CD4-positive, alpha-beta T cell treated with Interleukin-2 at 100 ng/mL for 4 hours (primary cell): ENCODE results near the gene ASXL1.

Experiments used
- DNase-seq: peaks from one replicate; pipeline ENCODE4 v3.0.0-alpha.2; 2020; ENCODE audit warnings: low spot score

ASXL1 gene

DNA sequence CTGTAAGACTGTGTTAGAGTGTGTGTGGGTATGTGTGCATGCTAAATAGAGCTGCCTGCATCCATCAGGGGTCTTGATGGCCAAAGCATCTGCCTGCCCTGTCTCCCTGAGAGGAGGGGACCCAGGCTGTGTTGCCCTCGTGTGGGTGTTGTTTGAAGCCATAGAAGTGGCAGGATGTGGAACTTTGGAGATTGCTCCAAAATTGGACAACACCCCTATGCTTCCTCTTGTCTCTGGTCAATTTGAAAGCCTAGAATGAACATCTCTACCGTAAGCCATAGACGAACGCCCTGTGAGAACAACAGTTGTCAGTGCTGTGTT is 82.6 kb downstream of the ASXL1 start:
- DNase-seq, result no peak

DNA sequence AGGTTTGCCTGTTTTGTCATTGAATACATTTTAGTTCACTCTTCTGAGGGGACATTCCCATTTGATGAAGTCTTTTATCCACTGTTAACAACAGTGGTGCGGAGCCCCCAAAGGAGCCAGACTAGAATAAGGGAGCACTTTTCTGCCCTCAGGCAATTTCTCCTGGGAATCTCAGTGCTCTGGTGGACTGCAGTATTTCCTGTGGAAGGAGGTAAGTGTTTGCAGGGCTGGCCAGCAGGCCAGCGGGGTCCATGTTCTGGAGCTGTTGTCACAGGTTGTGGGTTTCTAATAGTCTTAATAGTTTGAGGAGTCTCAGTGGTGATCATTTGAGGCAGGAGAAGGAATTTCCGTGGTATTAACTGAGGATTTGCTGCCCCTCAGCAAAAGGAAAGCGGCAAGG is 83.5 kb downstream of the ASXL1 start:
- no peak for DNase-seq

DNA sequence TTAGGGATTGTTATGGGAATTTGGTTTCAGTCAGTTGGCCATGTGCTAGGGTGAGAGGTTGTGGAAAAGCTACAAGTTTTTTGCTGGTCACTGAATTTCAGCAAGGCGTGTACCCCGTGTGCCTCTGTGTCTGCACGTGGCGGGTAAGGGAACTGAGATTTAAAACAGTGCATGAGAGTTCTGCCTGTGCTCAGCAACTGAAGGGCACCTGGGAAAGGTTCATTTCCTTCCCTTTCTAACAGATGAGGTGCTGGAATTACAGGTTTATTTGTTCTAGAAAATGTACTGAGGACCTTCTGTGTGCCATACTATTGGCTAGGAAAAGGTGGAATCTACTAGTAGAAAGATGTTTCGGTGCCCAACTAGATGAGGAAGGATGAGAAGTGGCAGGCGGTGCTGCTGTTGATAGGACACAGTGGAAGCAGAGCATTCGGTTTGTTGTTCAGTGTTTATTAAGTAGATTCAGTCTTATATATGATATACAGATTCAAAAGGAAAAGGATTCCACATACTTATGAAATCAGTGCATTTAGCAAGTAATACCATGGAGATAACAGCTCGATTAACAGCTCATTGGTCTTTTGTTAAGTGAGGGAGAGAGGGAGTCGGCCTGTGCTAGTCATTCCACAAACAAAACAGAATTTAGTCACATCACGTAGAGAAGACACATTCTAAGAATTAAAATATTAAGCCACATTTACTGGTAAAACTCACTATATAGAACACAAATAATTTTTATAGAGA is 84.7 kb downstream of the ASXL1 start:
- no peak for DNase-seq

DNA sequence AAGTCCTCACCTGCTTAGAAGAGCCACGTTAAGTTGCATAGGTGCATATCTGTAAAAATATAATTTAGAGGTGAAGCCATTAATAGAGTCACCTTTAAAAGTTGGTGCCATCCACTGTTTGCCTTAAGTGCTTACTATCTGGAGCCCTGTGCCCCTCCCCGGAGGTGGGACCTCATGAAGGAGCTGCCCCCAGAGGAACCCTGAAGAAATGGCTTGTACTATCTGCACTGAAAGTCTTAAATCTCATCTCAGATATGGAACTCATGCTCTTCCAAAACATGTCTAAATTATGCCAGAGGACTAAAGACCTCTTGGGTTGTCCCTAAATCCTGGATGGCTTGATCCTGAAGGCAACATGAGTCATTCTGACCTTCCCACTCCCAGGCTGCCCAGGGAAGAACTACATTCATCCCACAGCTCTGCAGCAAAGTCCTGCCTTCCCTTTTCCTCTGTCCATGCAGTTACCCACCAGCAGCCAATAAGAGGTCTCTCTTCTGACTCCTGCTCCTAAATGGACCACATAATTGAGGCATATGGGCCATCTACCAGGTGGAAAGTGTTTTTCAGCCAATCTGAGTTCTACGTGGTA is 85.3 kb downstream of the ASXL1 start:
- DNase-seq, result no peak

- no peak for DNase-seq
Measured at GRCh38 chr20:32444474-32445220, 86.5 kb downstream of the ASXL1 start.

DNA sequence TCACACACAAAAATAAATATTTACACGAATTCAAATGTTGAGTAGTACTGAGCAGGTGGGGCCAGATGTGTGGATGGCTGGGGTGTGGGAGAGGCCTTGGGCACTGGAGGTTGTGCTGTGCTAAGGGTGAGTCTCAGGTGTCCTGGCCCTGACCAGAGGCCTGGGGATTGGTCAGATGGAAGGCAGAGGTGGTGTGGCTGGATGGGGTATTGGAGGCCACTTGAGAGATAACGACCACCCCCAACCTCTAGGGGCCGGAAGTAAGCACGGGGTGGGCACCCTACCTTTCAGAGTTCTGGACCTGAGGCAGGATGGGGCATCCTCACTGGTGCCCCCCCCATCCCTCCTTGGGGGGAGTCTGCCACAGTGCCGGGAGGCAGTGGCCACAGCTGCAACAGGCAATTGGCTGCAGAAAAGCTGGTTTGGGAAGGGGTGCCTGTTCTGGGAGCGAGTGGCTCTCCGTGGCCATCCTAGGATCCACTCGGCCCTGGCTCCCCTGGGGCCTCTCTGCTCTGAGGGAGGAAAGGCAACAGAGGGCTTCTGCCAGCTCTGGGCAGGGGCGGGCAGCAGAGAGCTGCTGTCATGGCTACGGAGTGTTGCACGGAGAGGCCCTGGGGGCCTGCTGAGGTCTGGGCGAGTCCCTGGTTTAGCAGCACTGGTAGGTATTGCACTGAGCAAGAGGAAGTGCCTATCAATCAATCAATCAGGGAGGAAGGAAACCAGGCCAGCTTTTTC is 87.6 kb downstream of the ASXL1 start:
- DNase-seq, result no peak

GRCh38 chr20:32446301-32447100 is 88.4 kb downstream of the ASXL1 start:
- no peak for DNase-seq

DNA sequence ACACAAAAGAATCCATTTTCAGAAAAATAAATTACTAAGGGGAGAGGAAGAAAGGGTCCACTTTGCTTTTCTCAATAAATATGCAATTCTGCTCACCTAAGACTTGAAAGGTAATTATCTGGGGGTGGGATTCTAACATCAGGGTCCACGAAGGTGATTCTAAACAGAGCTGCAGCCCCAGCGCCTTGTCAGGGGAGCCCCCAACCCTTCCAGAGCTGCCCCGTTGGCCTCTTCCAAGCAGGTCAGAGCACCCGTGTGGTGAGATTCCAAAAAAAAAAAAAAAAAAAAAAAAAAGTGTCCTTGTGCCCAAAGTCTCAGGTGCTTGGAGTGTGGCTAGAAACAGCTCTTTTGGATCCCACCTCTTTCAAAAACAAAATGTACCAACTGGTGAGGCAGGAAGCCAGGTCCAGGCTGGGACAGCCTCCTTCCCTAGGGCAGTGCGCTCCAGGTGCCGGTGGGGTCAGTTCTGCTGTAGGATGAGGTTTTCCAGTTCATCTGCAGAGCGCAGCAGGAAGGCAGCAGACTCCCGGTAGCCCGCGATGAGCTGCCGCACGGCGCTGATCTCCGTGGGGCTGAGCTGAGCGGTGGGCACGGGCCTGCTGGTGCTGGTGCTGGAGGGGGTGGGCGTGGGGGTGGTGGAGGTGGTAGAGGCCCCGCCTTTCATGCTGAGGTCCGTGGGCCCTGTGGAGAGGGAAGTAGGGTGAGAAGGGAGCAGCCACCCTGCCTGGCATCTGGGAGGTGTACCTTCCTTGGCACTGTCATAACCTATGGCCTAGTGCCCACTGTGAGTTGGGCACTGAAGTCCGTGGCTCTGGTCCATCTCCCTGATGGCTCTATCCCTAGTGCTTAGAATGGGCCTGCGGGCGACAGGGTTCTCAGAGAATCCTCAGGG is 89.3 kb downstream of the ASXL1 start:
- no peak for DNase-seq

GRCh38 chr20:32448306-32449056 is 90.3 kb downstream of the ASXL1 start:
- DNase-seq, result no peak

DNA sequence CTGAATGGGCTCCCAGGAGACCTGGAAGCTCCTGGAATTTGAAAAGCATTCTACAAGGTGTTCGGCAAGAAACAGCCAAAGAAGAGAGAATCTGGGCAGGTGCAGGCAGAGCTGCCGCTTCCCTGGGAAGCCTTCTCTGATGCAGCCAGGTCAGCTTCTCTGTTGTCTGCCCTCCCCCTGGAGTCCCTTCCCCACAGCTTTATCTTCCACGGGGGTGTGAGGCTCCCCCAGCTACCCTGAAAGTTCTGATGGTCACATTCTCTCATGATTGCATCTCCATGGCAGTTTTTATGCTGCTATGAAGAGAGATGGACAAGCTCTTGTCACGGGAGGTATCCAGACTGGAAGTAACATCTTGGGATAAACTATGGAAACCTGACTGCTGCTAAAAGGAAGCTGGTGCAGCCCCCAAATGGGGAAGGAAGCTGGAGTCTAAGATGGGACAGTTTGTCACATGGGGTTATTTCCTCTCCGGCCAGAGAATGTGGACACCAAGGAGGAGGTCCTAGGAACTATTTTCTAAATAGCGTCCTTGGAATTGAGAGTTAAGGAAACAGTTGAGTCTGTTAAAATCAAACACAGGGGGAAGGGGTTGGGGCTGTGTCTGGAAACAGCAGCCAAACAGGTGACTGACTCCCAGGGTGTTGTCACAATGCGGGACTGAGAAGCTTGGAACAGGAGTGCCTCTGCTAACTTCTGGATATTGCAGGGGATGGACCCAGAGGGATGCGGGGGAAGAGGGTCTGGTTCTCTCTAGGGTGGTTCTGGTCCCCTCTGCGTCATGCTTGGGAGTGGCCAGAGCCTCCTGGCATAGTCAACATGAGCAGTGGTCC is 91.1 kb downstream of the ASXL1 start:
- no peak for DNase-seq

GRCh38 chr20:32449890-32450401 is 91.8 kb downstream of the ASXL1 start:
- no peak for DNase-seq

DNA sequence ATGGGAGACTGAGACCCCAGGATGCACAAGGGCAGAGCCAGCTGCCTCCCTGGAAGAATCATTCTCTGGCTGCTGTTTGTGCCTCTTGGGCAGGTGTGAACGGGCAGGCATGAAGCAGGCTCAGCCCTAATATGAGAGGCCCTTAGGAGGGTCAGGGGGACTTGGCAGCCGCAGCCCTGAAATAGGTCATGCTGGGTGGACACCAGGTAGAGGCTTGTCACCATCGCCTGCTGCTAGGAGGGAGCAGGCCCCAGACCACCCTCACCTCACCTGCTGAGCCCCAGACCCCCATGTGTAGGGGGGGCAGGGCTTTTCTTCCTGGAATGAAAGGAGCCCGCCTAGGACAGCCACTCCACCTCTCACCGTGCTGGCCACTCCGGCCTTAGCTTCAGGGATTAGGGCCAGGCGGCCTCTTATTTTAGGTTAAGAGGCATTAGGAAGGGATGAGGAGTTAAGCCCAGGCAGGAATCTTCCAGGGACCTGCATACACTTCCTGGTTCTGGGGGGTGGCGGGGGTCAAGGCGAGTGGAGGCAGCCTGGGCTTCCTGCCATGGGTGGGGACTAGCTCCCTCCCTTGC is 92.4 kb downstream of the ASXL1 start:
- no peak for DNase-seq

DNA sequence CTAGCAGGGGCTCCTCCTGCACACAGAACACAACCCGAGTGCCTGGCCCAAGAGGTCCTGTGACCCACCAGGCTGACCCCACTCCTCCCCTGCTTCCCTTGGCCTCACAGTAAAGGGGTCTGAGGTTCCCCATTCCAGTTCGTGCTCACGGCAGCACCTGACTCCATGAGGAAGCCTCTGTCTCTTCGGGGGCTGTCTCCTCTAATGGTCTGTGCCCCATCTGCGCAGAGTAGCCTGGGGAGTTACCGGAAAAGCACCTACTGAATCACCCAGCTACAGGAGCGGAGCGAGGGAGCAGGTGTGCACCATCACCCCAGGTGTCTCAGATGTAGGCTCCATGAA is 93.2 kb downstream of the ASXL1 start:
- no peak for DNase-seq

- no peak for DNase-seq
Measured at GRCh38 chr20:32451682-32452461, 93.7 kb downstream of the ASXL1 start.

- DNase-seq, result no peak
Measured at GRCh38 chr20:32452776-32453466, 94.8 kb downstream of the ASXL1 start.

GRCh38 chr20:32453467-32454163 is 95.5 kb downstream of the ASXL1 start:
- no peak for DNase-seq
